ENCODE data around the gene EHD2.
"Not testable (repeated sequence)": the region's sequence is repeated elsewhere in the genome, so short reads cannot be mapped to it uniquely, and the experiment has no call there.

GRCh38 chr19:47714855-47715254, 1.6 kb downstream of the EHD2 start:
- TF ChIP-seq, protein P1, sequence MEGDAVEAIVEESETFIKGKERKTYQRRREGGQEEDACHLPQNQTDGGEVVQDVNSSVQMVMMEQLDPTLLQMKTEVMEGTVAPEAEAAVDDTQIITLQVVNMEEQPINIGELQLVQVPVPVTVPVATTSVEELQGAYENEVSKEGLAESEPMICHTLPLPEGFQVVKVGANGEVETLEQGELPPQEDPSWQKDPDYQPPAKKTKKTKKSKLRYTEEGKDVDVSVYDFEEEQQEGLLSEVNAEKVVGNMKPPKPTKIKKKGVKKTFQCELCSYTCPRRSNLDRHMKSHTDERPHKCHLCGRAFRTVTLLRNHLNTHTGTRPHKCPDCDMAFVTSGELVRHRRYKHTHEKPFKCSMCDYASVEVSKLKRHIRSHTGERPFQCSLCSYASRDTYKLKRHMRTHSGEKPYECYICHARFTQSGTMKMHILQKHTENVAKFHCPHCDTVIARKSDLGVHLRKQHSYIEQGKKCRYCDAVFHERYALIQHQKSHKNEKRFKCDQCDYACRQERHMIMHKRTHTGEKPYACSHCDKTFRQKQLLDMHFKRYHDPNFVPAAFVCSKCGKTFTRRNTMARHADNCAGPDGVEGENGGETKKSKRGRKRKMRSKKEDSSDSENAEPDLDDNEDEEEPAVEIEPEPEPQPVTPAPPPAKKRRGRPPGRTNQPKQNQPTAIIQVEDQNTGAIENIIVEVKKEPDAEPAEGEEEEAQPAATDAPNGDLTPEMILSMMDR (conservative IDR thresholded peaks at IDR 0.05; ENCODE audit: low read depth, low read length), result not testable (repeated sequence)
- not testable (repeated sequence) for TF ChIP-seq EZH2 (IDR thresholded peaks at IDR 0.05; ENCODE audit: low read length, unreplicated experiment); EZH2phosphoT487 (IDR thresholded peaks at IDR 0.05; ENCODE audit: borderline replicate concordance, low read length)
